ENCODE results near the gene ADH7.
"Not testable (repeated sequence)": the region's sequence is repeated elsewhere in the genome, so short reads cannot be mapped to it uniquely, and the experiment has no call there.

Gene ADH7

GRCh38 chr4:99435154-99435553 lies at the start of gene ADH7:
TSS of gene ADH7 (minus strand) at chr4:99435342. CDS start at chr4:99435233, 109 bp downstream.
- no peak for DNase-seq

GRCh38 chr4:99483636-99484035 lies 48.5 kb upstream of the ADH7 start:
- no peak for DNase-seq

- no peak for DNase-seq
These were observed 38.0 kb upstream of the ADH7 start for GRCh38 chr4:99473131-99473530.

GRCh38 chr4:99471896-99472295 lies 36.8 kb upstream of the ADH7 start:
- DNase-seq = no peak

- DNase-seq = no peak
These were observed 36.2 kb upstream of the ADH7 start for GRCh38 chr4:99471349-99471748.

GRCh38 chr4:99468889-99469288 lies 33.7 kb upstream of the ADH7 start:
- no peak for DNase-seq

- peak; percentile 62 to 63 for DNase-seq
These were observed 32.7 kb upstream of the ADH7 start for GRCh38 chr4:99467887-99468286.

- no peak for DNase-seq
These were observed 28.4 kb upstream of the ADH7 start for GRCh38 chr4:99463566-99463965.

- peak; percentile 29 to 69 for DNase-seq
These were observed 27.8 kb upstream of the ADH7 start for GRCh38 chr4:99462875-99463464.

- no peak for DNase-seq
These were observed 26.7 kb upstream of the ADH7 start for GRCh38 chr4:99461623-99462401.

GRCh38 chr4:99459546-99460042 lies 24.5 kb upstream of the ADH7 start:
- DNase-seq = no peak

GRCh38 chr4:99458911-99459447 lies 23.8 kb upstream of the ADH7 start:
- DNase-seq = no peak

- DNase-seq = no peak
These were observed 22.5 kb upstream of the ADH7 start for GRCh38 chr4:99457676-99458075.

- no peak for DNase-seq
These were observed 22.1 kb upstream of the ADH7 start for GRCh38 chr4:99457270-99457669.

- no peak for DNase-seq
These were observed 12.4 kb upstream of the ADH7 start for GRCh38 chr4:99447513-99447912.

- DNase-seq = no peak
These were observed 11.9 kb upstream of the ADH7 start for GRCh38 chr4:99447079-99447478.

GRCh38 chr4:99438405-99438780 lies 3.3 kb upstream of the ADH7 start:
- DNase-seq = no peak

GRCh38 chr4:99437723-99438404 lies 2.7 kb upstream of the ADH7 start:
- no peak for DNase-seq

GRCh38 chr4:99436976-99437722 lies 2.0 kb upstream of the ADH7 start:
- DNase-seq = no peak

- no peak for DNase-seq
These were observed 1.3 kb upstream of the ADH7 start for GRCh38 chr4:99436462-99436861.

- DNase-seq = no peak
These were observed 5.0 kb downstream of the ADH7 start for GRCh38 chr4:99430106-99430505.

GRCh38 chr4:99417125-99417524 lies 18.0 kb downstream of the ADH7 start:
- DNase-seq = no peak

- DNase-seq = not testable (repeated sequence)
These were observed 19.4 kb downstream of the ADH7 start for GRCh38 chr4:99415762-99416161.
